BE2C (cell line): ENCODE data around the gene TPM4.
A peak's percentile ranks its signal among the peaks of the same experiment; 100 is the strongest.

ENCODE experiments used
- DNase-seq: peaks from one replicate; pipeline ENCODE4 v3.0.0-alpha.2; 2020
- H3K27me3 ChIP-seq: fragments of 250-450 bp; sonication (Bioruptor Pico); 2 replicates; pipeline ENCODE4 v1.5.1; 2020; ENCODE audit warnings: mild to moderate bottlenecking
- H3K36me3 ChIP-seq: fragments of 250-450 bp; sonication (Bioruptor Pico); 2 replicates; pipeline ENCODE4 v1.5.1; 2020; ENCODE audit warnings: mild to moderate bottlenecking
- H3K4me1 ChIP-seq: fragments of 250-450 bp; sonication (Bioruptor Pico); 2 replicates; pipeline ENCODE4 v1.5.1; 2020
- H3K4me3 ChIP-seq: 2 replicates; pipeline ENCODE4 v1.5.1; 2011; ENCODE audit warnings: low read depth, low read length
- H3K9me3 ChIP-seq: fragments of 250-450 bp; sonication (Bioruptor Pico); 2 replicates; pipeline ENCODE4 v1.5.1; 2020
- CTCF ChIP-seq: IDR thresholded peaks from 2 replicates; pipeline ENCODE4 v1.5.1; 2012; ENCODE audit warnings: mild to moderate bottlenecking, low read depth, low read length

TPM4 gene

GRCh38 chr19:16060294-16060693 lies 16.0 kb upstream of the TPM4 start:
- no peaks in the 10 kb centered on the region for H3K36me3 ChIP-seq
- H3K4me1 ChIP-seq = no peaks in the 10 kb centered on the region
- no peak for TF ChIP-seq CTCF
- no peaks in the 10 kb centered on the region; the same call in 1 of the 2 replicates for H3K9me3 ChIP-seq
- H3K4me3 ChIP-seq = no peak overlapping the region
- no peaks in the 10 kb centered on the region for H3K27me3 ChIP-seq
- DNase-seq = no peak

- DNase-seq = no peak
- no peaks in the 10 kb centered on the region for H3K4me1 ChIP-seq
- H3K9me3 ChIP-seq = no peaks in the 10 kb centered on the region
- no peak for TF ChIP-seq CTCF
- no peaks in the 10 kb centered on the region for H3K36me3 ChIP-seq
- no peak overlapping the region for H3K4me3 ChIP-seq
- no peaks in the 10 kb centered on the region for H3K27me3 ChIP-seq
Measured at GRCh38 chr19:16061943-16062342, 14.4 kb upstream of the TPM4 start.

- Histone ChIP-seq H3K4me3 (no peak overlapping the region), H3K9me3 (no peaks in the 10 kb centered on the region), H3K36me3 (no peaks in the 10 kb centered on the region), H3K27me3 (no peaks in the 10 kb centered on the region), H3K4me1 (no peaks in the 10 kb centered on the region)
- peak; percentile 70 for DNase-seq
- peak; percentile 98 for TF ChIP-seq CTCF
Measured at GRCh38 chr19:16062789-16063188, 13.5 kb upstream of the TPM4 start.

GRCh38 chr19:16064209-16064889 lies 11.9 kb upstream of the TPM4 start:
- no peak for TF ChIP-seq CTCF
- H3K4me3 ChIP-seq = no peak overlapping the region
- DNase-seq = no peak
- no peaks in the 10 kb centered on the region for H3K27me3 ChIP-seq
- H3K4me1 ChIP-seq = no peaks in the 10 kb centered on the region
- H3K9me3 ChIP-seq = no peaks in the 10 kb centered on the region; the same call in 1 of the 2 replicates
- no peaks in the 10 kb centered on the region for H3K36me3 ChIP-seq

GRCh38 chr19:16066611-16067104 lies 9.6 kb upstream of the TPM4 start:
- Histone ChIP-seq H3K4me3 (no peak overlapping the region), H3K27me3 (no peaks in the 10 kb centered on the region), H3K9me3 (no peaks in the 10 kb centered on the region; the same call in 1 of the 2 replicates), H3K36me3 (no peaks in the 10 kb centered on the region), H3K4me1 (no peaks in the 10 kb centered on the region)
- TF ChIP-seq CTCF = peak; percentile 49
- peak; percentile 42 for DNase-seq

- no peaks in the 10 kb centered on the region for H3K4me1 ChIP-seq
- H3K4me3 ChIP-seq = no peak overlapping the region
- no peak for DNase-seq
- H3K36me3 ChIP-seq = no peaks in the 10 kb centered on the region
- no peak for TF ChIP-seq CTCF
- H3K27me3 ChIP-seq = no peaks in the 10 kb centered on the region
- no peaks in the 10 kb centered on the region; the same call in 1 of the 2 replicates for H3K9me3 ChIP-seq
Measured at GRCh38 chr19:16067205-16067938, 8.9 kb upstream of the TPM4 start.
